ENCODE measurements around the gene SLC23A1.

DNA sequence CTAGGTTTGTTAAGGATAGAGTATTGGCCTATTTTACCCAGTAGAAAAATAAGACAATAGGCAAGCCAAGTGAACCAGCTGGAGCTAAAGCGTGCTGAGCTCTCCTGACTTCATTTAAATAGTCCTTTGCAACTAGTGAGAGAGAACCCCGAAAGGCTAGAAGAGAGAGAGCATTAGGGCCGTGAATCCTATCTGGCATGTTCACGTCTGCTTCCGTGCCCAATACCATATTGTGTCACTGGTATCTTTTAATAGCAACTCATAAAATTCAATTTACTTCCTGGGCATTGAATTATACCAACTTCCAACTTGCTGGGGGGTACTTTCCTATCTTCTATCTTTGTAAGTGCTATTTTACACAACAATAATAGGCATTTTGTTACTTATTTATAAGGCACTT, 42.4 kb upstream of the SLC23A1 start:
- no peak for TF ChIP-seq CTCF (IDR thresholded peaks at IDR 0.05; ENCODE audit: insufficient read depth, low read length)
- no peak for TF ChIP-seq REST (IDR thresholded peaks at IDR 0.05; ENCODE audit: insufficient replicate concordance, low read depth)

Measured in HL-60 (cell line).